OCI-LY7 (cell line): ENCODE measurements around the gene UTP14C. TPM values are rescaled to one million over a fixed set of nuclear protein-coding genes. Genes with fewer than 3 reads are reported as not detected.
A peak's percentile ranks its signal among the peaks of the same experiment; 100 is the strongest.

ENCODE experiments used
- Bru-seq: library from RNA; stranded (reverse); fragments of 400-500 nt; gene quantifications from one replicate; lab custom pipeline; 2021; lab: Mats Ljungman, UMichigan
- BruChase-seq, 2 experiments: library from RNA; stranded (reverse); fragments of 400-500 nt; gene quantifications; one replicate each; lab custom pipeline; 2021; lab: Mats Ljungman, UMichigan
- BruUV-seq: library from RNA; stranded (reverse); fragments of 400-500 nt; replicated peaks from 2 replicates; lab custom pipeline; 2021; lab: Mats Ljungman, UMichigan
- CTCF ChIA-PET: fragments of 300-600 bp; sonication (Branson Sonifier 250); formaldehyde crosslinking; loops from one replicate; lab custom pipeline; 2022; ENCODE audit warnings: antibody characterized with exemption; ENCODE audit not compliant: unreplicated experiment; lab: Charles Lee
- POLR2A ChIA-PET: fragments of 300-600 bp; sonication (Branson Sonifier 250); formaldehyde crosslinking; loops from one replicate; lab custom pipeline; 2022; ENCODE audit warnings: antibody characterized with exemption; lab: Charles Lee
- DNase-seq: peaks from one replicate; pipeline ENCODE4 v3.0.0-alpha.2; 2015; ENCODE audit warnings: low spot score
- H2AFZ ChIP-seq: fragments of 200-600 bp; sonication (generic), shearing (Covaris generic); 2 replicates; pipeline ENCODE4 v1.6.1; 2014; ENCODE audit warnings: mild to moderate bottlenecking, antibody characterized with exemption, low read length, moderate library complexity
- H3K27ac ChIP-seq: fragments of 200-600 bp; sonication (generic); 2 replicates; pipeline ENCODE4 v1.5.1; 2014; ENCODE audit warnings: mixed run types, low read depth, mild to moderate bottlenecking, moderate library complexity, low read length, inconsistent platforms; ENCODE audit not compliant: poor library complexity, severe bottlenecking
- H3K36me3 ChIP-seq: fragments of 200-600 bp; sonication (generic); 2 replicates; pipeline ENCODE4 v1.6.1; 2014; ENCODE audit warnings: mild to moderate bottlenecking, antibody characterized with exemption, low read length, moderate library complexity, mixed read lengths; ENCODE audit not compliant: insufficient read depth
- H3K4me1 ChIP-seq: fragments of 200-600 bp; sonication (generic); 2 replicates; pipeline ENCODE4 v1.5.1; 2014; ENCODE audit warnings: mild to moderate bottlenecking, low read length; ENCODE audit not compliant: insufficient read depth, poor library complexity, severe bottlenecking
- H3K4me2 ChIP-seq: fragments of 200-600 bp; sonication (generic); 2 replicates; pipeline ENCODE4 v1.6.1; 2014; ENCODE audit warnings: mild to moderate bottlenecking, low read length
- H3K4me3 ChIP-seq: fragments of 200-600 bp; sonication (generic); 2 replicates; pipeline ENCODE4 v1.5.1; 2014; ENCODE audit warnings: mild to moderate bottlenecking, low read depth, low read length; ENCODE audit not compliant: poor library complexity, severe bottlenecking
- H3K79me2 ChIP-seq: fragments of 200-600 bp; sonication (generic); 2 replicates; pipeline ENCODE4 v1.6.1; 2016; ENCODE audit warnings: low read depth, mild to moderate bottlenecking, low read length, moderate library complexity, mixed read lengths; ENCODE audit not compliant: insufficient read depth
- H3K9me2 ChIP-seq: fragments of 200-600 bp; sonication (generic); 2 replicates; pipeline ENCODE4 v1.6.1; 2016; ENCODE audit warnings: mild to moderate bottlenecking, low read length, mixed read lengths; ENCODE audit not compliant: insufficient read depth
- H3K9me3 ChIP-seq: fragments of 200-600 bp; sonication (generic); 2 replicates; pipeline ENCODE4 v1.6.1; 2014; ENCODE audit warnings: mild to moderate bottlenecking, mixed run types, low read length, mixed read lengths
- H4K20me1 ChIP-seq: fragments of 200-600 bp; sonication (generic); 2 replicates; pipeline ENCODE4 v1.6.1; 2014; ENCODE audit warnings: mild to moderate bottlenecking, antibody characterized with exemption, low read length, moderate library complexity, mixed read lengths; ENCODE audit not compliant: insufficient read depth
- EZH2phosphoT487 ChIP-seq: fragments of 200-600 bp; sonication (generic); IDR thresholded peaks from 2 replicates; pipeline ENCODE4 v1.6.1; 2018; ENCODE audit warnings: low read depth, borderline replicate concordance, mild to moderate bottlenecking, mixed run types, antibody characterized with exemption, low read length, moderate library complexity, mixed read lengths
- intact Hi-C: fragments of 100-400 bp; cut with micrococcal nuclease; formaldehyde crosslinking; loops from one replicate; pipeline ENCODE4 v1.10.0; 2022; ENCODE audit not compliant: unreplicated experiment
- long read RNA-seq: library from polyadenylated mRNA; stranded (forward); transcript quantifications from one replicate; pipeline ENCODE4 v2.0.0, GENCODE V29; 2022
- total RNA-seq, 2 experiments: library from RNA; depleted of rRNA in 1 of 2; stranded (reverse); fragments of >200 nt in 1 of 2; shearing (Covaris generic) in 1 of 2; gene quantifications; 2 replicates each; pipeline ENCODE4 v1.2.3, GENCODE V29; 2014 to 2022
- TF ChIP-seq, protein P1 (sequence below): fragments of 200-600 bp; sonication (generic); conservative IDR thresholded peaks from 2 replicates; pipeline ENCODE4 v1.5.1; 2014; ENCODE audit warnings: mild to moderate bottlenecking, antibody characterized with exemption, low read length, moderate library complexity, mixed read lengths

Gene UTP14C
- 7.3 and 9.0 TPM in 2 replicates for total RNA-seq (2014; rRNA removed; shearing (Covaris generic))
- 10.0 and 11.5 TPM in 2 replicates for total RNA-seq (2022)
- percentile 81 among the genes with signal in this experiment for Bru-seq, nascent RNA
- BruChase-seq, experiment 1, labeled RNA remaining after a 6-hour chase: percentile 86 among the genes with signal in this experiment
- percentile 97 among the genes with signal in this experiment for BruChase-seq, experiment 2, labeled RNA remaining after a 2-hour chase
- long read RNA-seq, full-length matches to known transcripts: 1 of 8 reads
- long read RNA-seq, partial matches to known transcripts: 0 of 8 reads
- long read RNA-seq, other reads (novel, unspliced or antisense): 7 of 8 reads

DNA sequence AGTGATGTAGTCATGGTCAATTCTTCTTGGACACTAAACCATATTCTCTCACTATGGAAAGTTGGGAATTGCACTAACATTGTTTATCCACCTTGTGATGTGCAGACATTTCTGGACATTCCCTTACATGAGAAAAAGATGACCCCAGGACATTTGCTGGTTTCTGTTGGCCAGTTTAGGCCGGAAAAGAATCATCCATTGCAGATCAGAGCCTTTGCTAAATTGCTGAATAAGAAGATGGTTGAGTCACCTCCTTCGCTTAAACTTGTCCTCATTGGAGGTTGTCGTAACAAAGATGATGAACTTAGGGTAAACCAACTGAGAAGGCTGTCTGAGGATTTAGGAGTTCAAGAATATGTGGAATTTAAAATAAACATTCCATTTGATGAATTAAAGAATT, at the start of gene UTP14C:
TSS of gene UTP14C (plus strand) at position 211 of the 400 bp plus-strand sequence. CDS start 4,114 bp downstream, outside the sequence.
- intact Hi-C loops: no loop called here
- H3K9me3 ChIP-seq: no peaks in the 10 kb centered on the region
- no peaks in the 10 kb centered on the region for H3K9me2 ChIP-seq
- H3K36me3 ChIP-seq: peaks cover 90% of the 10 kb centered on the region
- H3K4me2 ChIP-seq: no peak within 1 kb of the TSS
- TF ChIP-seq, protein P1, sequence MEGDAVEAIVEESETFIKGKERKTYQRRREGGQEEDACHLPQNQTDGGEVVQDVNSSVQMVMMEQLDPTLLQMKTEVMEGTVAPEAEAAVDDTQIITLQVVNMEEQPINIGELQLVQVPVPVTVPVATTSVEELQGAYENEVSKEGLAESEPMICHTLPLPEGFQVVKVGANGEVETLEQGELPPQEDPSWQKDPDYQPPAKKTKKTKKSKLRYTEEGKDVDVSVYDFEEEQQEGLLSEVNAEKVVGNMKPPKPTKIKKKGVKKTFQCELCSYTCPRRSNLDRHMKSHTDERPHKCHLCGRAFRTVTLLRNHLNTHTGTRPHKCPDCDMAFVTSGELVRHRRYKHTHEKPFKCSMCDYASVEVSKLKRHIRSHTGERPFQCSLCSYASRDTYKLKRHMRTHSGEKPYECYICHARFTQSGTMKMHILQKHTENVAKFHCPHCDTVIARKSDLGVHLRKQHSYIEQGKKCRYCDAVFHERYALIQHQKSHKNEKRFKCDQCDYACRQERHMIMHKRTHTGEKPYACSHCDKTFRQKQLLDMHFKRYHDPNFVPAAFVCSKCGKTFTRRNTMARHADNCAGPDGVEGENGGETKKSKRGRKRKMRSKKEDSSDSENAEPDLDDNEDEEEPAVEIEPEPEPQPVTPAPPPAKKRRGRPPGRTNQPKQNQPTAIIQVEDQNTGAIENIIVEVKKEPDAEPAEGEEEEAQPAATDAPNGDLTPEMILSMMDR: no peak
- no peak for TF ChIP-seq EZH2phosphoT487
- H2AFZ ChIP-seq: no peak within 1 kb of the TSS
- DNase-seq: no peak
- H3K79me2 ChIP-seq: no peaks in the 10 kb centered on the region
- no TSS peak for BruUV-seq
- POLR2A ChIA-PET: no interaction called here
- no peak within 1 kb of the TSS for H3K4me3 ChIP-seq
- CTCF ChIA-PET: no interaction called here
- H3K4me1 ChIP-seq: no peaks in the 10 kb centered on the region
- H3K27ac ChIP-seq: no peak within 1 kb of the TSS
- H4K20me1 ChIP-seq: no peaks in the 10 kb centered on the region

GRCh38 chr13:51976423-51976822, 48.1 kb upstream of the UTP14C start:
- Histone ChIP-seq H3K4me2 (no peak overlapping the region), H3K79me2 (no peaks in the 10 kb centered on the region), H3K9me2 (no peaks in the 10 kb centered on the region), H2AFZ (no peak overlapping the region), H3K27ac (no peak overlapping the region), H4K20me1 (no peaks in the 10 kb centered on the region), H3K36me3 (no peaks in the 10 kb centered on the region), H3K4me1 (no peaks in the 10 kb centered on the region), H3K9me3 (no peaks in the 10 kb centered on the region), H3K4me3 (no peak overlapping the region)
- intact Hi-C loops: no loop called here
- BruUV-seq: no TSS peak
- CTCF ChIA-PET: no interaction called here
- no peak for DNase-seq
- POLR2A ChIA-PET: no interaction called here
- TF ChIP-seq EZH2phosphoT487: no peak
- TF ChIP-seq, protein P1: no peak

- H3K4me1 ChIP-seq: no peaks in the 10 kb centered on the region
- ChIA-PET CTCF (no interaction called here), POLR2A (no interaction called here)
- no peaks in the 10 kb centered on the region for H3K9me2 ChIP-seq
- TF ChIP-seq, protein P1: no peak
- TF ChIP-seq EZH2phosphoT487: no peak
- no peaks in the 10 kb centered on the region for H3K79me2 ChIP-seq
- H3K27ac ChIP-seq: no peak overlapping the region
- no peaks in the 10 kb centered on the region for H3K9me3 ChIP-seq
- no peak for DNase-seq
- no peak overlapping the region for H2AFZ ChIP-seq
- no peak overlapping the region for H3K4me3 ChIP-seq
- no TSS peak for BruUV-seq
- no peaks in the 10 kb centered on the region for H3K36me3 ChIP-seq
- intact Hi-C loops: no loop called here
- no peak overlapping the region for H3K4me2 ChIP-seq
- H4K20me1 ChIP-seq: no peaks in the 10 kb centered on the region
Measured at GRCh38 chr13:51976890-51977289, 47.6 kb upstream of the UTP14C start.
